SU-DHL-6 (cell line): Measurements from ENCODE around the gene ADARB2.

Experiments used
- H2AFZ ChIP-seq: fragments of 200-600 bp; sonication (generic); 2 replicates; pipeline ENCODE4 v1.6.1; 2014; ENCODE audit warnings: low read depth, mild to moderate bottlenecking, moderate library complexity, mixed read lengths, antibody characterized with exemption, low read length; ENCODE audit not compliant: severe bottlenecking
- H3F3A ChIP-seq: fragments of 200-600 bp; shearing (Covaris generic); 2 replicates; pipeline ENCODE4 v1.6.0; 2016; ENCODE audit warnings: antibody characterized with exemption, mild to moderate bottlenecking; ENCODE audit not compliant: insufficient read depth
- H3K27ac ChIP-seq: fragments of 200-600 bp; sonication (generic); 2 replicates; pipeline ENCODE4 v1.5.1; 2016; ENCODE audit warnings: low read depth, mild to moderate bottlenecking, low read length, moderate library complexity, mixed read lengths
- H3K27me3 ChIP-seq: fragments of 200-600 bp; sonication (generic), shearing (Covaris generic); 2 replicates; pipeline ENCODE4 v1.6.0; 2014; ENCODE audit warnings: mild to moderate bottlenecking, low read length
- H3K36me3 ChIP-seq: fragments of 200-600 bp; sonication (generic); 2 replicates; pipeline ENCODE4 v1.6.1; 2014; ENCODE audit warnings: mild to moderate bottlenecking, low read length, mixed read lengths
- H3K4me2 ChIP-seq: fragments of 300-600, 200-600 bp; shearing (Covaris generic), sonication (generic); 2 replicates; pipeline ENCODE4 v1.6.0; 2014; ENCODE audit warnings: low read length, low read depth, mild to moderate bottlenecking; ENCODE audit not compliant: poor library complexity, severe bottlenecking
- H3K4me3 ChIP-seq: fragments of 200-600 bp; sonication (generic); 2 replicates; pipeline ENCODE4 v1.5.1; 2014; ENCODE audit warnings: antibody characterized with exemption, low read length, mild to moderate bottlenecking, mixed read lengths; ENCODE audit not compliant: insufficient read depth, poor library complexity, severe bottlenecking
- H3K79me2 ChIP-seq: fragments of 200-600 bp; sonication (generic); 2 replicates; pipeline ENCODE4 v1.6.1; 2014; ENCODE audit warnings: mild to moderate bottlenecking, low read length, moderate library complexity; ENCODE audit not compliant: insufficient read depth
- H3K9ac ChIP-seq: fragments of 200-600 bp; sonication (generic); 2 replicates; pipeline ENCODE4 v1.7.0; 2014; ENCODE audit warnings: mild to moderate bottlenecking, low read length
- H3K9me2 ChIP-seq: fragments of 200-600 bp; sonication (generic); replicated peaks from 2 replicates; pipeline ENCODE4 v1.6.1; 2014; ENCODE audit warnings: low read length; ENCODE audit not compliant: insufficient read depth
- H3K9me3 ChIP-seq: fragments of 200-600 bp; sonication (generic); 2 replicates; pipeline ENCODE4 v1.6.1; 2014; ENCODE audit warnings: low read length, mixed read lengths; ENCODE audit not compliant: insufficient read depth
- H4K20me1 ChIP-seq: fragments of 200-600 bp; sonication (generic); 2 replicates; pipeline ENCODE4 v1.6.1; 2014; ENCODE audit warnings: low read depth, mild to moderate bottlenecking, antibody characterized with exemption, low read length, moderate library complexity, mixed read lengths
- CTCF ChIP-seq: fragments of 200-600 bp; sonication (generic); IDR thresholded peaks from one replicate; pipeline ENCODE4 v1.5.1; 2017; ENCODE audit warnings: antibody characterized with exemption, mild to moderate bottlenecking, low read length, moderate library complexity; ENCODE audit not compliant: insufficient read depth, poor library complexity, severe bottlenecking
- EZH2phosphoT487 ChIP-seq: fragments of 200-600 bp; sonication (generic), shearing (Covaris generic); conservative IDR thresholded peaks from 2 replicates; pipeline ENCODE4 v1.6.1; 2018; ENCODE audit warnings: mild to moderate bottlenecking, antibody characterized with exemption, low read length, moderate library complexity, mixed read lengths

The ADARB2 gene

GRCh38 chr10:1308173-1308961, 429.0 kb downstream of the ADARB2 start:
- TF ChIP-seq EZH2phosphoT487 (no peak), CTCF (no peak)
- H3K27me3 ChIP-seq: no peaks in the 10 kb centered on the region
- H3K27ac ChIP-seq: no peak overlapping the region
- no peaks in the 10 kb centered on the region for H3K9me2 ChIP-seq
- no peaks in the 10 kb centered on the region for H3K79me2 ChIP-seq
- H3K4me2 ChIP-seq: no peak overlapping the region
- H3F3A ChIP-seq: no peaks in the 10 kb centered on the region
- H2AFZ ChIP-seq: no peak overlapping the region
- H3K36me3 ChIP-seq: no peaks in the 10 kb centered on the region
- no peaks in the 10 kb centered on the region for H3K9me3 ChIP-seq
- H4K20me1 ChIP-seq: no peaks in the 10 kb centered on the region
- no peak overlapping the region for H3K9ac ChIP-seq
- H3K4me3 ChIP-seq: no peak overlapping the region

- Histone ChIP-seq H3K36me3 (no peaks in the 10 kb centered on the region), H3K9me2 (no peaks in the 10 kb centered on the region), H3K27ac (no peak overlapping the region)
Measured at GRCh38 chr10:1301143-1301542, 436.2 kb downstream of the ADARB2 start.

DNA sequence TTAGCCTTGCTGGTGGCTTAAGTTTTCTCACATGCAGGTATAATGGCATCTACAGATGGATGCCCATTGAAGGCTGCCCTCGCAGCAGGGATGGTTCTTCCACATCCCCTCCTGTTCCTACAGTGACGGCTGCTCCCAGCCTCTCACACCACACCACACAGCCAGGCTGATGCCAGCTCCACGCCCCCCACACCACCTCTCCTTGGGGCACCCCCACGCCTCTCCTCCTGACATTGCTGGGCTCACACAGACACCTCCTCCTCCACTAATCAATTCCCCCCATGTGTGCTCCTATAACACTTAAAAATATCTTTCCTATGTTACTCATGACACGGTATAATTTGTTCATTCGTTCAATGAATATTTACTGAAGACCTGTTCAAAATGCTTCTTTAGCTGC, 437.1 kb downstream of the ADARB2 start:
- no peak overlapping the region for H2AFZ ChIP-seq
- no peak overlapping the region for H3K27ac ChIP-seq
- H3F3A ChIP-seq: no peaks in the 10 kb centered on the region
- H3K4me3 ChIP-seq: no peak overlapping the region
- no peak overlapping the region for H3K9ac ChIP-seq
- H3K27me3 ChIP-seq: no peaks in the 10 kb centered on the region; the same call in 1 of the 2 replicates
- H3K9me2 ChIP-seq: no peaks in the 10 kb centered on the region
- H3K9me3 ChIP-seq: no peaks in the 10 kb centered on the region
- no peaks in the 10 kb centered on the region for H4K20me1 ChIP-seq
- no peak overlapping the region for H3K4me2 ChIP-seq
- TF ChIP-seq CTCF (no peak), EZH2phosphoT487 (no peak)
- no peaks in the 10 kb centered on the region for H3K36me3 ChIP-seq
- no peaks in the 10 kb centered on the region for H3K79me2 ChIP-seq

More at GRCh38 chr10:1301143-1301542, 436.2 kb downstream of the ADARB2 start:
- Histone ChIP-seq H3K4me2 (no peak overlapping the region), H2AFZ (no peak overlapping the region), H3K27me3 (no peaks in the 10 kb centered on the region; the same call in 1 of the 2 replicates), H4K20me1 (no peaks in the 10 kb centered on the region), H3K9me3 (no peaks in the 10 kb centered on the region), H3K79me2 (no peaks in the 10 kb centered on the region), H3K9ac (no peak overlapping the region), H3F3A (no peaks in the 10 kb centered on the region), H3K4me3 (no peak overlapping the region)
- no peak for TF ChIP-seq CTCF
- no peak for TF ChIP-seq EZH2phosphoT487
